ENCODE data around the gene CBS. TPM values are rescaled to one million over a fixed set of nuclear protein-coding genes. Genes with fewer than 3 reads are reported as not detected.
A peak's percentile ranks its signal among the peaks of the same experiment; 100 is the strongest.
"Not testable (repeated sequence)": the region's sequence is repeated elsewhere in the genome, so short reads cannot be mapped to it uniquely, and the experiment has no call there.

CBS gene
- total RNA-seq, 1 donor from 2014 or later: 92.1 TPM

DNA sequence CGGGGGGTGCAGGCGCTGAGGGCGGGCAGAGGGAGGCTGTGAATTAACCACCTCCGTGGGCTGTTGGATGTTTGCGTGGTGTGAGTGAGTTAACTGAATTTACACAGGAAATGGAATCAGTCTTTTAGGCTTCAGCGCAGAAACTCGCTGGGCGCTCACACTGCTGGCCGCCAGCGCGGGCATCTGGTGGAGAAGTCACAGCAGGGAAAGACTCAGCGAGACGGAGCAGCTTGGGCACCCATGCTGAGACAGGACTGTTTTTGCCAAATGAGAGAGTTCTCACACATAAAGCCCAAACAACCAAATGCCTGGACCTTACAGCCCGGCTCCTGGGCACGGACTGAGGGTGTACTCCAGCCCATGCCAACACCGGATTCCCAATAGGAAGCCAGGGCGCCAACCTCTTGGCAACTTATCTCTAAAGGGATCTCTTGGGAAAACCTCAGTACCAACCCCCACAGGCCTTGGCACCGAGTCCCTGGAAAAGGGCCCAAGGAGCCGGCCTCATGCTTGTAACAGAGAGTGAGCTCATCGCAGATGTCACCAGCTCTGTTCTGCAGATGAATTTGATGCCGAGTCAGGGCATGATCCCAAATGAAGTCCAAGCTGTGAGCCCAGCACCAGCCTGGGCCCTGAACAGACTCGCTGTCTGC, 11.2 kb downstream of the CBS start:
- not testable (repeated sequence) for H3K27ac Mint-ChIP-seq (ENCODE audit: unreplicated experiment); H3K27me3 Mint-ChIP-seq (ENCODE audit: unreplicated experiment); H3K9me3 Mint-ChIP-seq (ENCODE audit: unreplicated experiment); H3K4me3 Mint-ChIP-seq (ENCODE audit: unreplicated experiment); H3K36me3 Mint-ChIP-seq (ENCODE audit: unreplicated experiment); DNase-seq (ENCODE audit: extremely low spot score, unreplicated experiment); H3K4me1 Mint-ChIP-seq (ENCODE audit: unreplicated experiment)

DNA sequence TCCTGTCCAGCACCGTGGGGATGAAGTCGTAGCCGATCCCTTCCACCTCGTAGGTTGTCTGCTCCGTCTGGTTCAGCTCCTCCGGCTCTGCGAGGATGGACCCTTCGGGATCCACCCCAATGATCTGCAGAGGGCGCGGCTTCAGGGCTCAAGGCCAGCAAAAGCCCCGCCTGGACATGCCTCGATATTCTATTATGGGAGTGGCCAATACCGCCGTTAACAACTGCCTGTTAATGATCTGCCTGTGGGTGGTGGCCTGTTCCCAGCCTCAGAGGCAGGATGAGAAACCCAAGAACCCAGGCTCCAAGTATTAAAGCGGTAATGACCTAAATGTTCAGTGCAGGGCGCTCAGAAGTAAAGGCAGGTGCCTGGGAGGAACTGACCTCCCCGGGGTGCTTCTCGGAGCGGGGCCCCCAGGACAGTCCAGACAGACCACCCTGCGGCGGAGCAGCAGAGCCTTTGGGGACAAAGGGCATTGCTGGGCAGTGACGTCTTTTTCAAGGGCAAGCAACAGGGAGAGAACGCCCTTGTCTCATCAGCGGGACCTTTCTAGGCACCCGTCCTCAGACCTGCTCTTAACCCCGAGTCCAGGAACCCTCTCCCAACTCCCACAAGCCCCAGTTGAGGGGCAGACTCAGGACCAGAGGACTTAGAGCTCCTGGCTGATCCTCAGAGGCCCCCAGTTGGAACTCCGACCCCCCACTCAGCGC, 12.5 kb downstream of the CBS start:
- DNase-seq (ENCODE audit: extremely low spot score, unreplicated experiment); H3K9me3 Mint-ChIP-seq (ENCODE audit: unreplicated experiment); H3K4me1 Mint-ChIP-seq (ENCODE audit: unreplicated experiment); H3K4me3 Mint-ChIP-seq (ENCODE audit: unreplicated experiment); H3K27me3 Mint-ChIP-seq (ENCODE audit: unreplicated experiment); H3K27ac Mint-ChIP-seq (ENCODE audit: unreplicated experiment); H3K36me3 Mint-ChIP-seq (ENCODE audit: unreplicated experiment): not testable (repeated sequence)

DNA sequence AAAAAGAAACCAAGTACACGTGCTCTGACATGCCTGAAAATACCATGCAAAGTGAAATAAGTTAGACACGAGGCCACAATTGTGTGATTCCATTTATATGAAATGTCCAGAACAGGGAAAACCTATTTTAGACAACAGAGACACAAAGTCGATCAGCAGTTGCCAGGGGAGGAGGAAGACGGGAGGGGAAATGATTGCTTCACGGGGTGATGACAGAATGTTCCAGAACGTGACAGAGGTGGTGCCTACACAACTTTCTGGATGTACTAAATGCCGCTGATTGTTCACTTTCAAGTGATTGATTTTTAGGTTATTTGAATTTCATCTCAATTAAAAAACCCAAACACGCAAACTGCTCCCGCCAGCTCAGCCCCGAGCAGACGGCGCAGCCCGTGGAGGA, 22.5 kb downstream of the CBS start:
- not testable (repeated sequence) for H3K27ac Mint-ChIP-seq (ENCODE audit: unreplicated experiment); H3K9me3 Mint-ChIP-seq (ENCODE audit: unreplicated experiment); H3K4me3 Mint-ChIP-seq (ENCODE audit: unreplicated experiment); DNase-seq (ENCODE audit: extremely low spot score, unreplicated experiment); H3K36me3 Mint-ChIP-seq (ENCODE audit: unreplicated experiment); H3K4me1 Mint-ChIP-seq (ENCODE audit: unreplicated experiment); H3K27me3 Mint-ChIP-seq (ENCODE audit: unreplicated experiment)

DNA sequence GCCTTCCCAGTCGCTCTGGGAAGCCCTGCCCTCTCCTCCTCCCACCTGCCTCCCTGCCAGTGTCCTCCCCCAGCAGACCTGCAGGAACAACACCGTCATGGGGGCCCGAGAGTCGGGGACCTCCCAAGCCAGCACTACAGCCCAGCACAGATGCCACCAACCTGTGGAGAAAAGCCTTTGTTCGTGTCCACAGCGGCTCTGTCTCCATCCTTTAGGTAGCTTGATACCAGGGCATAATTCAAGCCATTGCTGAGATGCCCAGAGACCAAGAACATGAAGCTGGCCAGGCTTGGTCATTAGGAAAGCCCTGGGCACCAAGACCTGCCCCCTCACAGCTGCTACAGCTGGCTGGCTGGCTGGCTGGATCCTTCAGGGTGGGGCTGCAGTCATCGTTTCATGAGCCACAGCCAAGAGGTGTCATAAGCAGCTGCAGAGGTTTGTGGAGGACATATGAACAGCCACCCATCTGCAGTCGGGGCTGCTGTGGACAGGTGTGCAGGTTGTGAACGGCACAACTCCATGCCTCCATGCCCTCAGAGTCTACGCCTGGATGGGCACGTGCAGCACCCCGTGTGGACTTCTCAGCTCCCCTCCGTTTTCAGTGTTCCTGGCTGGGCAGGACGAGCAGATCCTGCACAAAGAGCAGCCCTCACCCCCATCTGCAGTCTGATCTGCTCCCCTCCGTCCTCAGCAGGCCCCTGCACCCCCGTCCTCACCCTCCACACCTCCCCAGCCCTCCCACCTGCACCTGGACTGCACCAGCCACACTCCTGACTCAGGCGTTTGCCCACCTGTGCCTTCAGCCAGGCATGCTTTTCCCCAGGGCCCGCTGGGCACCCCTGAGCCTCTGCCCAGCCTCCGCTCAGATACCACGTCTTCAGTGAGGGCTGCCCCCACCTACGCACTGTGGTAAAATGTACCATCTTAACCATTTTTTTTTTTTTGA, 29.5 kb downstream of the CBS start:
- H3K36me3 Mint-ChIP-seq (ENCODE audit: unreplicated experiment); H3K4me3 Mint-ChIP-seq (ENCODE audit: unreplicated experiment); H3K27me3 Mint-ChIP-seq (ENCODE audit: unreplicated experiment); H3K9me3 Mint-ChIP-seq (ENCODE audit: unreplicated experiment); H3K4me1 Mint-ChIP-seq (ENCODE audit: unreplicated experiment); DNase-seq (ENCODE audit: extremely low spot score, unreplicated experiment); H3K27ac Mint-ChIP-seq (ENCODE audit: unreplicated experiment): not testable (repeated sequence)

GRCh38 chr21:43045165-43045875, 30.3 kb downstream of the CBS start:
- not testable (repeated sequence) for H3K4me1 Mint-ChIP-seq (ENCODE audit: unreplicated experiment); H3K27me3 Mint-ChIP-seq (ENCODE audit: unreplicated experiment); H3K36me3 Mint-ChIP-seq (ENCODE audit: unreplicated experiment); H3K4me3 Mint-ChIP-seq (ENCODE audit: unreplicated experiment); H3K9me3 Mint-ChIP-seq (ENCODE audit: unreplicated experiment); DNase-seq (ENCODE audit: extremely low spot score, unreplicated experiment)
- peak overlapping the region; percentile 56 for H3K27ac Mint-ChIP-seq (ENCODE audit: unreplicated experiment)

GRCh38 chr21:43044547-43044946, 31.1 kb downstream of the CBS start:
- not testable (repeated sequence) for H3K4me1 Mint-ChIP-seq (ENCODE audit: unreplicated experiment); DNase-seq (ENCODE audit: extremely low spot score, unreplicated experiment); H3K27me3 Mint-ChIP-seq (ENCODE audit: unreplicated experiment); H3K9me3 Mint-ChIP-seq (ENCODE audit: unreplicated experiment); H3K4me3 Mint-ChIP-seq (ENCODE audit: unreplicated experiment); H3K36me3 Mint-ChIP-seq (ENCODE audit: unreplicated experiment); H3K27ac Mint-ChIP-seq (ENCODE audit: unreplicated experiment)

DNA sequence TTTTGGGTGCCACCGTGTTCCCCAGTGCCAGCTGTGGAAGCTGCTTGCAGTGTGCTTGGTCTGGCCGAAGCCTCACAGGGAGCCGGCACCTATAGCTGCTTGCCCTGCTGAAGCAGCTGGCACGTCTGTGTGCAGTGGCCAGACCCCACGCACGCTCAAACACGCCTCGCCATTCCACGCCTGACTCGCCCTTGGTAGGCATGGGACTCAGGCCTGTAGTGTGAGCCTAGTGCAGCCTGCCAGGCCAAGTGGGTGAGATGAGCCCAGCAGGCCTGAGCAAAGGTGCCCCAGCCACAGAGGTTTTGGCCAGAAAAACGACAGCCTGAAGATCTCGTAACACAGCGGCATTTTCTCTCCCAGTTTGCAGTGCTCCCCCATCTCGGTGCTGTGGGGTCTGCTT, 32.3 kb downstream of the CBS start:
- H3K36me3 Mint-ChIP-seq (ENCODE audit: unreplicated experiment); H3K4me3 Mint-ChIP-seq (ENCODE audit: unreplicated experiment); DNase-seq (ENCODE audit: extremely low spot score, unreplicated experiment); H3K9me3 Mint-ChIP-seq (ENCODE audit: unreplicated experiment); H3K27me3 Mint-ChIP-seq (ENCODE audit: unreplicated experiment); H3K4me1 Mint-ChIP-seq (ENCODE audit: unreplicated experiment); H3K27ac Mint-ChIP-seq (ENCODE audit: unreplicated experiment): not testable (repeated sequence)

DNA sequence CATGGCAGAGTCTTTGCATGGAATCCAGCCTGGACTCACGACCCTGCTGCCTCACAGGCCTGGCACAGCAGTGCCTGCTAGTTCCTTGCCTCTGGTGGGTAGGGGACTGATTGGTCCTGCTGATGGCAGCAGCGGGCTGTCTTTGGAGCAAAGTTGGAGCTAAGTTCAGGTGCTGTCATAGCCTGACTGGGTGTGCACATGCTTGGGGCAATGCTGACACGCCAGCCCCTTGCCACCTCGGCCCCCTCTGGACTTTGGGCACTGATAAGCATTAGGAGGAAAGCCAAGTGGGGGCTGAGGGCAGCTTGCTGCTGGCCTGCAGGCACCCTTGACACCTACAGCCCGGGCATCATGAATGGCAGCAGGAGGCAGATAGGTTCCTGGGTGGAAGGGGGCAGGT, 33.5 kb downstream of the CBS start:
- H3K27ac Mint-ChIP-seq (ENCODE audit: unreplicated experiment); H3K4me1 Mint-ChIP-seq (ENCODE audit: unreplicated experiment); DNase-seq (ENCODE audit: extremely low spot score, unreplicated experiment); H3K9me3 Mint-ChIP-seq (ENCODE audit: unreplicated experiment); H3K27me3 Mint-ChIP-seq (ENCODE audit: unreplicated experiment); H3K36me3 Mint-ChIP-seq (ENCODE audit: unreplicated experiment); H3K4me3 Mint-ChIP-seq (ENCODE audit: unreplicated experiment): not testable (repeated sequence)

- not testable (repeated sequence) for H3K36me3 Mint-ChIP-seq (ENCODE audit: unreplicated experiment); H3K27ac Mint-ChIP-seq (ENCODE audit: unreplicated experiment); DNase-seq (ENCODE audit: extremely low spot score, unreplicated experiment); H3K27me3 Mint-ChIP-seq (ENCODE audit: unreplicated experiment); H3K4me3 Mint-ChIP-seq (ENCODE audit: unreplicated experiment); H3K4me1 Mint-ChIP-seq (ENCODE audit: unreplicated experiment); H3K9me3 Mint-ChIP-seq (ENCODE audit: unreplicated experiment)
Observed at GRCh38 chr21:43038659-43039044, 37.0 kb downstream of the CBS start.

GRCh38 chr21:43037918-43038658, 37.5 kb downstream of the CBS start:
- H3K27ac Mint-ChIP-seq (ENCODE audit: unreplicated experiment); H3K27me3 Mint-ChIP-seq (ENCODE audit: unreplicated experiment); H3K4me3 Mint-ChIP-seq (ENCODE audit: unreplicated experiment); DNase-seq (ENCODE audit: extremely low spot score, unreplicated experiment); H3K36me3 Mint-ChIP-seq (ENCODE audit: unreplicated experiment); H3K4me1 Mint-ChIP-seq (ENCODE audit: unreplicated experiment); H3K9me3 Mint-ChIP-seq (ENCODE audit: unreplicated experiment): not testable (repeated sequence)

- not testable (repeated sequence) for H3K27ac Mint-ChIP-seq (ENCODE audit: unreplicated experiment); H3K36me3 Mint-ChIP-seq (ENCODE audit: unreplicated experiment); H3K27me3 Mint-ChIP-seq (ENCODE audit: unreplicated experiment); H3K4me1 Mint-ChIP-seq (ENCODE audit: unreplicated experiment); DNase-seq (ENCODE audit: extremely low spot score, unreplicated experiment); H3K4me3 Mint-ChIP-seq (ENCODE audit: unreplicated experiment); H3K9me3 Mint-ChIP-seq (ENCODE audit: unreplicated experiment)
Observed at GRCh38 chr21:43036889-43037288, 38.7 kb downstream of the CBS start.
